ENCODE measurements around the gene RPS21. TPM values are rescaled to one million over a fixed set of nuclear protein-coding genes. Genes with fewer than 3 reads are reported as not detected.

The RPS21 gene
- total RNA-seq, 1 experiment from 2014 or later = 2,488 TPM

DNA sequence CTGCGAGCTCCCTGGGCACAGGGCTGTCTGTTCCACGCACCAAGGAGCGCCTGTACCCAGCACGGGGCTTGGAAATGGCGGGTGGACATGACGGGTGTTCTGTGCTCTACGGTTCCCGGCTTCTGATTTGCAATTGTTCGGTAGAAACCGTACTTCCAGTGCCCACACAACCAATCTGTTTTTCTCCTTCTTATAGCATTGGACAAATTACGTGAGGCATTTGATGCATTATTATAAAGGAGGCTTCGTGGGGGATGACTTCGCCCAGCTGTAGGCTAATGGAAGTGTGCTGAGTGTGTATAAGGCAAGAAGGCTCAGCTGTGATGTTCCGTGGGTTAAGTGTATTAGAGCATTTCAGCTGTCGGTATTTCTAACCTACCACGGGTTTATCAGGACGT lies 9.8 kb upstream of the RPS21 start:
- no peaks in the 10 kb centered on the region for H3K9me2 ChIP-seq (ENCODE audit: insufficient read depth)
- no TSS peak for BruUV-seq (replicated peaks)
- ChIA-PET POLR2A (no interaction called here), CTCF (no interaction called here), RAD21 (ENCODE audit: low non-redundant PET in 1 of 2, low total read pairs in 2 of 2, uncharacterized antibody in 2 of 2, unreplicated experiment in 2 of 2) (no interaction called here)
- intact Hi-C loops (cut with micrococcal nuclease) = no loop called here
- no peak overlapping the region for H3K4me3 ChIP-seq (replicated peaks in 1 of 2; ENCODE audit: low read depth in 1 of 2, low read length in 2 of 2)
- no peak overlapping the region for H3K9ac ChIP-seq (ENCODE audit: low read length)
- peaks cover 24 to 52% of the 10 kb centered on the region in 2 experiments for H3K4me1 ChIP-seq (ENCODE audit: control insufficient read depth in 1 of 2, insufficient read depth in 2 of 2, low read length in 2 of 2)
- no peak overlapping the region for H3K4me2 ChIP-seq (ENCODE audit: low read length)
- H4K20me1 ChIP-seq (ENCODE audit: insufficient read depth) = no peaks in the 10 kb centered on the region
- peak overlapping the region; percentile 59; the same call in 1 of the 2 replicates for H3K27ac ChIP-seq (ENCODE audit: low read depth, low read length)
- H3K79me2 ChIP-seq (ENCODE audit: insufficient read depth, low read length) = no peaks in the 10 kb centered on the region
- H3K36me3 ChIP-seq (ENCODE audit: control insufficient read depth in 1 of 2, insufficient read depth in 2 of 2, low read length in 2 of 2) = peaks cover 0 to 5% of the 10 kb centered on the region in 2 experiments; a peak in 1 of 4 replicates
- H3K27me3 ChIP-seq (ENCODE audit: insufficient read depth, low read length) = no peaks in the 10 kb centered on the region
- no peak overlapping the region for H2AFZ ChIP-seq (ENCODE audit: low read depth, low read length, poor library complexity, severe bottlenecking)
- TF ChIP-seq ELF1 (IDR thresholded peaks at IDR 0.05; ENCODE audit: borderline replicate concordance, low read depth) (no peak), TCF7L2 (IDR thresholded peaks at IDR 0.05; ENCODE audit: borderline replicate concordance, extremely low read depth, insufficient read depth, insufficient read length) (no peak), SIN3A (IDR thresholded peaks at IDR 0.05; ENCODE audit: low read depth) (no peak), JUND (IDR thresholded peaks at IDR 0.05) (no peak), POLR2A (IDR thresholded peaks at IDR 0.05; ENCODE audit: borderline replicate concordance, extremely low read depth, insufficient read depth, insufficient read length) (no peak), EZH2phosphoT487 (IDR thresholded peaks at IDR 0.05; ENCODE audit: borderline replicate concordance) (no peak), CBX3 (IDR thresholded peaks at IDR 0.05; ENCODE audit: low read depth) (no peak)
- TF ChIP-seq, protein P1, sequence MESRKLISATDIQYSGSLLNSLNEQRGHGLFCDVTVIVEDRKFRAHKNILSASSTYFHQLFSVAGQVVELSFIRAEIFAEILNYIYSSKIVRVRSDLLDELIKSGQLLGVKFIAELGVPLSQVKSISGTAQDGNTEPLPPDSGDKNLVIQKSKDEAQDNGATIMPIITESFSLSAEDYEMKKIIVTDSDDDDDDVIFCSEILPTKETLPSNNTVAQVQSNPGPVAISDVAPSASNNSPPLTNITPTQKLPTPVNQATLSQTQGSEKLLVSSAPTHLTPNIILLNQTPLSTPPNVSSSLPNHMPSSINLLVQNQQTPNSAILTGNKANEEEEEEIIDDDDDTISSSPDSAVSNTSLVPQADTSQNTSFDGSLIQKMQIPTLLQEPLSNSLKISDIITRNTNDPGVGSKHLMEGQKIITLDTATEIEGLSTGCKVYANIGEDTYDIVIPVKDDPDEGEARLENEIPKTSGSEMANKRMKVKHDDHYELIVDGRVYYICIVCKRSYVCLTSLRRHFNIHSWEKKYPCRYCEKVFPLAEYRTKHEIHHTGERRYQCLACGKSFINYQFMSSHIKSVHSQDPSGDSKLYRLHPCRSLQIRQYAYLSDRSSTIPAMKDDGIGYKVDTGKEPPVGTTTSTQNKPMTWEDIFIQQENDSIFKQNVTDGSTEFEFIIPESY (IDR thresholded peaks at IDR 0.05; ENCODE audit: extremely low read depth, insufficient replicate concordance, low read length) = no peak
- TF ChIP-seq, protein P2, sequence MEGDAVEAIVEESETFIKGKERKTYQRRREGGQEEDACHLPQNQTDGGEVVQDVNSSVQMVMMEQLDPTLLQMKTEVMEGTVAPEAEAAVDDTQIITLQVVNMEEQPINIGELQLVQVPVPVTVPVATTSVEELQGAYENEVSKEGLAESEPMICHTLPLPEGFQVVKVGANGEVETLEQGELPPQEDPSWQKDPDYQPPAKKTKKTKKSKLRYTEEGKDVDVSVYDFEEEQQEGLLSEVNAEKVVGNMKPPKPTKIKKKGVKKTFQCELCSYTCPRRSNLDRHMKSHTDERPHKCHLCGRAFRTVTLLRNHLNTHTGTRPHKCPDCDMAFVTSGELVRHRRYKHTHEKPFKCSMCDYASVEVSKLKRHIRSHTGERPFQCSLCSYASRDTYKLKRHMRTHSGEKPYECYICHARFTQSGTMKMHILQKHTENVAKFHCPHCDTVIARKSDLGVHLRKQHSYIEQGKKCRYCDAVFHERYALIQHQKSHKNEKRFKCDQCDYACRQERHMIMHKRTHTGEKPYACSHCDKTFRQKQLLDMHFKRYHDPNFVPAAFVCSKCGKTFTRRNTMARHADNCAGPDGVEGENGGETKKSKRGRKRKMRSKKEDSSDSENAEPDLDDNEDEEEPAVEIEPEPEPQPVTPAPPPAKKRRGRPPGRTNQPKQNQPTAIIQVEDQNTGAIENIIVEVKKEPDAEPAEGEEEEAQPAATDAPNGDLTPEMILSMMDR (IDR thresholded peaks at IDR 0.05 in 2 of 3, conservative IDR thresholded peaks at IDR 0.05 in 1 of 3; ENCODE audit: borderline replicate concordance in 1 of 3, insufficient read depth in 1 of 3, low read depth in 2 of 3, low read length in 2 of 3) = no peak
- TF ChIP-seq, protein P3, sequence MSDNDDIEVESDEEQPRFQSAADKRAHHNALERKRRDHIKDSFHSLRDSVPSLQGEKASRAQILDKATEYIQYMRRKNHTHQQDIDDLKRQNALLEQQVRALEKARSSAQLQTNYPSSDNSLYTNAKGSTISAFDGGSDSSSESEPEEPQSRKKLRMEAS (IDR thresholded peaks at IDR 0.05) = no peak
- ATAC-seq (no peak), DNase-seq (ENCODE audit: low read depth, low spot score) (no peak)
- H3K9me3 ChIP-seq (ENCODE audit: control insufficient read depth in 1 of 2, insufficient read depth in 1 of 2, low read depth in 1 of 2, low read length in 2 of 2) = no peaks in the 10 kb centered on the region

Data from HCT116 (cell line).